HG03175 (cell line): ENCODE results near the gene HAAO.

Experiments used
- ATAC-seq: cut with Tn5 transposase; IDR thresholded peaks from one replicate; pipeline ENCODE4 v1.9.1; 2021; ENCODE audit warnings: mild to moderate bottlenecking, moderate library complexity; ENCODE audit not compliant: unreplicated experiment

Gene HAAO

GRCh38 chr2:42794271-42795046 is 2.1 kb upstream of the HAAO start:
- ATAC-seq, result no peak

GRCh38 chr2:42793334-42794270 is 1.2 kb upstream of the HAAO start:
- ATAC-seq, result no peak

- ATAC-seq, result peak; percentile 34
These were observed 248 bp downstream of the HAAO start for GRCh38 chr2:42792087-42792582.

- ATAC-seq, result no peak
These were observed 777 bp downstream of the HAAO start for GRCh38 chr2:42791606-42792005.

- ATAC-seq, result no peak
These were observed 2.6 kb downstream of the HAAO start for GRCh38 chr2:42789751-42790150.

GRCh38 chr2:42788882-42789281 is 3.5 kb downstream of the HAAO start:
- no peak for ATAC-seq

GRCh38 chr2:42788478-42788793 is 3.9 kb downstream of the HAAO start:
- no peak for ATAC-seq

- no peak for ATAC-seq
These were observed 4.5 kb downstream of the HAAO start for GRCh38 chr2:42787788-42788477.

- no peak for ATAC-seq
These were observed 5.0 kb downstream of the HAAO start for GRCh38 chr2:42787424-42787787.

GRCh38 chr2:42786561-42787345 is 5.6 kb downstream of the HAAO start:
- ATAC-seq, result no peak

GRCh38 chr2:42784204-42784880 is 8.0 kb downstream of the HAAO start:
- no peak for ATAC-seq

- ATAC-seq, result no peak
These were observed 8.9 kb downstream of the HAAO start for GRCh38 chr2:42783511-42783910.

GRCh38 chr2:42781181-42781580 is 11.2 kb downstream of the HAAO start:
- no peak for ATAC-seq

GRCh38 chr2:42777883-42778805 is 14.2 kb downstream of the HAAO start:
- ATAC-seq, result no peak

GRCh38 chr2:42775810-42776209 is 16.6 kb downstream of the HAAO start:
- ATAC-seq, result no peak

GRCh38 chr2:42775186-42775585 is 17.2 kb downstream of the HAAO start:
- no peak for ATAC-seq

GRCh38 chr2:42771546-42772153 is 20.7 kb downstream of the HAAO start:
- ATAC-seq, result no peak

- ATAC-seq, result peak; percentile 57
These were observed 21.9 kb downstream of the HAAO start for GRCh38 chr2:42770288-42771131.
